ENCODE results near the gene ARHGAP28.

Gene ARHGAP28

GRCh38 chr18:6733758-6734157 is 4.2 kb downstream of the ARHGAP28 start:
- H3K9me3 ChIP-seq (ENCODE audit: control insufficient read depth, insufficient read depth, low read length) = no peaks in the 10 kb centered on the region
- no peak overlapping the region for H3K9ac ChIP-seq (ENCODE audit: low read depth, low read length)
- no peak overlapping the region for H3K4me3 ChIP-seq (ENCODE audit: low read depth, low read length)
- H3K27me3 ChIP-seq (ENCODE audit: control insufficient read depth, insufficient read depth, low read length) = no peaks in the 10 kb centered on the region
- H3K27ac ChIP-seq (ENCODE audit: low read depth, low read length) = peak overlapping the region; percentile 29
- H3K36me3 ChIP-seq (ENCODE audit: control insufficient read depth, insufficient read depth, low read length) = no peaks in the 10 kb centered on the region
- H3K4me1 ChIP-seq (ENCODE audit: control insufficient read depth, insufficient read depth, low read length) = peaks cover 65% of the 10 kb centered on the region

GRCh38 chr18:6734726-6735430 is 5.4 kb downstream of the ARHGAP28 start:
- H3K27me3 ChIP-seq (ENCODE audit: control insufficient read depth, insufficient read depth, low read length) = no peaks in the 10 kb centered on the region
- H3K9me3 ChIP-seq (ENCODE audit: control insufficient read depth, insufficient read depth, low read length) = no peaks in the 10 kb centered on the region
- no peak overlapping the region; the same call in 1 of the 2 replicates for H3K4me3 ChIP-seq (ENCODE audit: low read depth, low read length)
- H3K4me1 ChIP-seq (ENCODE audit: control insufficient read depth, insufficient read depth, low read length) = peaks cover 63% of the 10 kb centered on the region
- H3K9ac ChIP-seq (ENCODE audit: low read depth, low read length) = no peak overlapping the region
- H3K27ac ChIP-seq (ENCODE audit: low read depth, low read length) = peak overlapping the region; percentile 29
- no peaks in the 10 kb centered on the region for H3K36me3 ChIP-seq (ENCODE audit: control insufficient read depth, insufficient read depth, low read length)

- Histone ChIP-seq H3K27me3 (ENCODE audit: control insufficient read depth, insufficient read depth, low read length) (no peaks in the 10 kb centered on the region), H3K9ac (ENCODE audit: low read depth, low read length) (no peak overlapping the region), H3K27ac (ENCODE audit: low read depth, low read length) (no peak overlapping the region), H3K4me3 (ENCODE audit: low read depth, low read length) (no peak overlapping the region), H3K9me3 (ENCODE audit: control insufficient read depth, insufficient read depth, low read length) (no peaks in the 10 kb centered on the region), H3K36me3 (ENCODE audit: control insufficient read depth, insufficient read depth, low read length) (no peaks in the 10 kb centered on the region), H3K4me1 (ENCODE audit: control insufficient read depth, insufficient read depth, low read length) (peaks cover 44% of the 10 kb centered on the region)
Observed at GRCh38 chr18:6737833-6738232, 8.3 kb downstream of the ARHGAP28 start.

- no peaks in the 10 kb centered on the region for H3K36me3 ChIP-seq (ENCODE audit: control insufficient read depth, insufficient read depth, low read length)
- peaks cover 40% of the 10 kb centered on the region for H3K4me1 ChIP-seq (ENCODE audit: control insufficient read depth, insufficient read depth, low read length)
- H3K27ac ChIP-seq (ENCODE audit: low read depth, low read length) = no peak overlapping the region
- no peaks in the 10 kb centered on the region for H3K9me3 ChIP-seq (ENCODE audit: control insufficient read depth, insufficient read depth, low read length)
- H3K4me3 ChIP-seq (ENCODE audit: low read depth, low read length) = no peak overlapping the region
- no peak overlapping the region for H3K9ac ChIP-seq (ENCODE audit: low read depth, low read length)
- no peaks in the 10 kb centered on the region for H3K27me3 ChIP-seq (ENCODE audit: control insufficient read depth, insufficient read depth, low read length)
Observed at GRCh38 chr18:6738622-6739021, 9.1 kb downstream of the ARHGAP28 start.

GRCh38 chr18:6741232-6741663 is 11.7 kb downstream of the ARHGAP28 start:
- Histone ChIP-seq H3K4me3 (ENCODE audit: low read depth, low read length) (no peak overlapping the region), H3K27me3 (ENCODE audit: control insufficient read depth, insufficient read depth, low read length) (no peaks in the 10 kb centered on the region), H3K9me3 (ENCODE audit: control insufficient read depth, insufficient read depth, low read length) (no peaks in the 10 kb centered on the region), H3K27ac (ENCODE audit: low read depth, low read length) (no peak overlapping the region), H3K36me3 (ENCODE audit: control insufficient read depth, insufficient read depth, low read length) (no peaks in the 10 kb centered on the region), H3K9ac (ENCODE audit: low read depth, low read length) (no peak overlapping the region), H3K4me1 (ENCODE audit: control insufficient read depth, insufficient read depth, low read length) (peaks cover 28% of the 10 kb centered on the region)

- H3K9ac ChIP-seq (ENCODE audit: low read depth, low read length) = no peak overlapping the region
- H3K4me1 ChIP-seq (ENCODE audit: control insufficient read depth, insufficient read depth, low read length) = peaks cover 27% of the 10 kb centered on the region
- no peaks in the 10 kb centered on the region for H3K27me3 ChIP-seq (ENCODE audit: control insufficient read depth, insufficient read depth, low read length)
- no peak overlapping the region for H3K27ac ChIP-seq (ENCODE audit: low read depth, low read length)
- H3K36me3 ChIP-seq (ENCODE audit: control insufficient read depth, insufficient read depth, low read length) = no peaks in the 10 kb centered on the region
- H3K9me3 ChIP-seq (ENCODE audit: control insufficient read depth, insufficient read depth, low read length) = no peaks in the 10 kb centered on the region
- no peak overlapping the region for H3K4me3 ChIP-seq (ENCODE audit: low read depth, low read length)
Observed at GRCh38 chr18:6741786-6742185, 12.3 kb downstream of the ARHGAP28 start.

- H3K36me3 ChIP-seq (ENCODE audit: control insufficient read depth, insufficient read depth, low read length) = no peaks in the 10 kb centered on the region
- H3K4me3 ChIP-seq (ENCODE audit: low read depth, low read length) = no peak overlapping the region
Observed at GRCh38 chr18:6743999-6744398, 14.5 kb downstream of the ARHGAP28 start.

GRCh38 chr18:6744816-6745455 is 15.4 kb downstream of the ARHGAP28 start:
- no peak overlapping the region for H3K4me3 ChIP-seq (ENCODE audit: low read depth, low read length)
- H3K27ac ChIP-seq (ENCODE audit: low read depth, low read length) = no peak overlapping the region
- H3K27me3 ChIP-seq (ENCODE audit: control insufficient read depth, insufficient read depth, low read length) = no peaks in the 10 kb centered on the region
- H3K9ac ChIP-seq (ENCODE audit: low read depth, low read length) = no peak overlapping the region
- H3K36me3 ChIP-seq (ENCODE audit: control insufficient read depth, insufficient read depth, low read length) = no peaks in the 10 kb centered on the region
- no peaks in the 10 kb centered on the region for H3K9me3 ChIP-seq (ENCODE audit: control insufficient read depth, insufficient read depth, low read length)
- peaks cover 23% of the 10 kb centered on the region for H3K4me1 ChIP-seq (ENCODE audit: control insufficient read depth, insufficient read depth, low read length)

More at GRCh38 chr18:6743999-6744398, 14.5 kb downstream of the ARHGAP28 start:
- H3K27me3 ChIP-seq (ENCODE audit: control insufficient read depth, insufficient read depth, low read length) = no peaks in the 10 kb centered on the region
- peaks cover 23% of the 10 kb centered on the region for H3K4me1 ChIP-seq (ENCODE audit: control insufficient read depth, insufficient read depth, low read length)
- no peak overlapping the region for H3K9ac ChIP-seq (ENCODE audit: low read depth, low read length)
- no peaks in the 10 kb centered on the region for H3K9me3 ChIP-seq (ENCODE audit: control insufficient read depth, insufficient read depth, low read length)
- H3K27ac ChIP-seq (ENCODE audit: low read depth, low read length) = no peak overlapping the region

GRCh38 chr18:6745504-6746031 is 16.1 kb downstream of the ARHGAP28 start:
- Histone ChIP-seq H3K9me3 (ENCODE audit: control insufficient read depth, insufficient read depth, low read length) (peaks cover 5% of the 10 kb centered on the region), H3K36me3 (ENCODE audit: control insufficient read depth, insufficient read depth, low read length) (0 out of 2 replicates have a peak, but pooled peaks cover 2% of the 10 kb centered on the region), H3K27me3 (ENCODE audit: control insufficient read depth, insufficient read depth, low read length) (no peaks in the 10 kb centered on the region), H3K27ac (ENCODE audit: low read depth, low read length) (no peak overlapping the region), H3K4me3 (ENCODE audit: low read depth, low read length) (no peak overlapping the region), H3K9ac (ENCODE audit: low read depth, low read length) (no peak overlapping the region), H3K4me1 (ENCODE audit: control insufficient read depth, insufficient read depth, low read length) (peaks cover 23% of the 10 kb centered on the region)

GRCh38 chr18:6746386-6746960 is 17.0 kb downstream of the ARHGAP28 start:
- no peak overlapping the region for H3K4me3 ChIP-seq (ENCODE audit: low read depth, low read length)
- H3K9me3 ChIP-seq (ENCODE audit: control insufficient read depth, insufficient read depth, low read length) = peaks cover 9% of the 10 kb centered on the region
- no peak overlapping the region for H3K27ac ChIP-seq (ENCODE audit: low read depth, low read length)
- H3K36me3 ChIP-seq (ENCODE audit: control insufficient read depth, insufficient read depth, low read length) = 0 out of 2 replicates have a peak, but pooled peaks cover 2% of the 10 kb centered on the region
- peaks cover 23% of the 10 kb centered on the region for H3K4me1 ChIP-seq (ENCODE audit: control insufficient read depth, insufficient read depth, low read length)
- H3K27me3 ChIP-seq (ENCODE audit: control insufficient read depth, insufficient read depth, low read length) = no peaks in the 10 kb centered on the region
- H3K9ac ChIP-seq (ENCODE audit: low read depth, low read length) = no peak overlapping the region

- no peak overlapping the region for H3K27ac ChIP-seq (ENCODE audit: low read depth, low read length)
- H3K4me3 ChIP-seq (ENCODE audit: low read depth, low read length) = no peak overlapping the region
- no peaks in the 10 kb centered on the region for H3K27me3 ChIP-seq (ENCODE audit: control insufficient read depth, insufficient read depth, low read length)
- peaks cover 9% of the 10 kb centered on the region for H3K9me3 ChIP-seq (ENCODE audit: control insufficient read depth, insufficient read depth, low read length)
- no peak overlapping the region for H3K9ac ChIP-seq (ENCODE audit: low read depth, low read length)
- H3K4me1 ChIP-seq (ENCODE audit: control insufficient read depth, insufficient read depth, low read length) = peaks cover 33% of the 10 kb centered on the region
- H3K36me3 ChIP-seq (ENCODE audit: control insufficient read depth, insufficient read depth, low read length) = 0 out of 2 replicates have a peak, but pooled peaks cover 2% of the 10 kb centered on the region
Observed at GRCh38 chr18:6747646-6748045, 18.1 kb downstream of the ARHGAP28 start.

Measured in HUES48 (cell line).